Activated CD8-positive, alpha-beta memory T cell treated with anti-CD3 and anti-CD28 coated beads for 36 hours (primary cell): ENCODE results near the gene SMG1. TPM values are rescaled to one million over a fixed set of nuclear protein-coding genes. Genes with fewer than 3 reads are reported as not detected.
"Not testable (repeated sequence)": the region's sequence is repeated elsewhere in the genome, so short reads cannot be mapped to it uniquely, and the experiment has no call there.

Experiments
- CTCF ChIA-PET: fragments of 350-600 bp; sonication (Branson Sonifier 250); formaldehyde crosslinking; loops from one replicate; lab custom pipeline; 2021; ENCODE audit warnings: antibody characterized with exemption; lab: Charles Lee
- POLR2A ChIA-PET: fragments of 350-600 bp; sonication (Branson Sonifier 250); formaldehyde crosslinking; loops from one replicate; lab custom pipeline; 2021; ENCODE audit warnings: antibody characterized with exemption; lab: Charles Lee
- total RNA-seq, 2 experiments: library from RNA; stranded (reverse); gene quantifications; one replicate each; pipeline ENCODE4 v1.2.3, GENCODE V29; 2021

The SMG1 gene
- total RNA-seq, 2 experiments from 2014 or later, result 92.9 to 99.2 TPM

DNA sequence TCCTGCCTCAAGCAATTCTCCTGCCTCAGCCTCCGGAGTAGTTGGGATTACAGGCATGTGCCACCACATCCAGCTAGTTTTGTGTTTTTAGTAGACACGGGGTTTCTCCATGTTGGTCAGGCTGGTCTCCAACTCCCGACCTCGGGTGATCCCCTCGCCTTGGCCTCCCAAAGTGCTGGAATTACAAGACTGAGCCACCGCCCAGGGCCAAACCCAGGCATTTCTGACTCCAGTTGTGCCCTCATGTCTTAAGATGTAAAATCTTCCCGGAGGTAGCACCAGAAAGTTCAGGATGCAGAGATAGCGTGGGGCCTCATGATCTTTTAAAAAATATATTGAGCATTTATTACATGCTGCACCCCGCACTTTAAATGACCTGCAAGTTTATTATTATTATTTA is 12.8 kb upstream of the SMG1 start:
- ChIA-PET POLR2A (no interaction called here), CTCF (no interaction called here)

DNA sequence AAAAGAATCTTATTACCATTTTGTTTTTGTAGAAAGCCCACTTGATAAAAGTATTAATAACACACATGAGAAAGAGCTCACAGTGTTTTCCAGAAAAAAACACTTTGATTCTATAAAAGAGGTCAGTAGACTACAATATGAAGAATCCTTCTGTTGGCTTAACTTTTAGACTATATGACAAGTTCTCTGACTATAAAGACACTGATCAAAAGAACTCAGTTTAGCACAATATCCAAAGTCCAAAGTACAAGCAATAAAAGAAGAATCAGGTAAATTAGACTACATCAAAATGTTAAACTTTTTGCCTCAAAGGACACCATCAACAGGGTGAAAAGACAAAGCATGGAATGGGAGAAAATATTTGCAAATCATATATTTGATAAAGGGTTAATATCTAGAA is 11.2 kb upstream of the SMG1 start:
- ChIA-PET POLR2A (no interaction called here), CTCF (no interaction called here)

DNA sequence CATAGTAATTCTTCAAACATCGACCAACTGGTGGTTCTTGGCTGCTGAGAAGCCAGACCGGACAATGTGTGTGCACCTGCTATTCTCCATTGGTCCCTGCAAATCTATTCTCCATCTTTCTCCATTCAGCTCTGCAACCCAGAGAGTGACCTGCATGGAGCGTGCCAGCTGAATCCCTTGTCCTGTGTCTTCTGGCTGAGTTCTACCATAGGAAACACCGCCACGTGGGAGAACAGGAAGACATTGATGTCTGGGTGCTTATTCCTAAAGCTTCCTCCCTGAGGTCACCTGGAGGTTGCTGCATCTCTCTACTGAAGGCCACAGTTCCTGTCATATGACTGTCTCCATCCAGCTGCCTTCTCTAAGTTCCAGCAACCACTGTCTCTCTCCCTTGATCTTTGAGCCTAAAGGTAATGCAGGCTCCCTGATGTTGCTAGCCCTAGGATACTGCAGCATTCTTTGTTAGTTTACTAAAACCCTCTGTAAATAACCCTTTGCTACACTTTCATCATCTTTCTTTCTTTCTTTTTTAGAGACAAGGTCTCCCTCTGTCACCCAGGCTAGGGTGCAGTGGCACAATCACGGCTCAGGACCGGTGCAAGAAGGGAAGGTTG is 10.6 kb upstream of the SMG1 start:
- CTCF ChIA-PET, result no interaction called here
- POLR2A ChIA-PET, result no interaction called here

DNA sequence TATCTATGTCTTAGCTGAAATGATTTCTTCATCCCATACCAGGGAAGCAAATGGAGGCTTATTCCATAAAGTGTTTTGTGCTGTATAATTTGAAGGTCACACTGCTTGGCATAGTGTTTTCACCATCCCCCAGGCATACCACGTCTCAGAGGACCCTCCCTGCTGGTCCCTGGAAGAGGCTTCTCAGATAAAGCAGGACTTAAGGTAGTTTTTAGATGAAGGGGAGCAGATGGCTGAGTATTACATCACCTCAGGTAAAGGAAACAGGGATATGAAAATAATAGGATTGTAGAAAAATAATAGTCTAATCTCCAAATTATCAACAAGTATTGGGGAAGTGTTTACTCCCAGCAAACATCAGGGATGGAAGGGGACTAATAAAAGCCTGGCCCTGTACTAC is 7.3 kb upstream of the SMG1 start:
- CTCF ChIA-PET, result no interaction called here
- POLR2A ChIA-PET, result no interaction called here

GRCh38 chr16:18932243-18932987 is 6.2 kb upstream of the SMG1 start:
- POLR2A ChIA-PET, result no interaction called here

GRCh38 chr16:18931756-18932155 is 5.5 kb upstream of the SMG1 start:
- POLR2A ChIA-PET, result no interaction called here
- CTCF ChIA-PET, result interaction anchor here (0.9 kb wide), 1 partner anchor 11 kb away, joined by 3 read pairs; no protein-coding TSS in a partner anchor

More at GRCh38 chr16:18932243-18932987, 6.2 kb upstream of the SMG1 start:
- CTCF ChIA-PET, result no interaction called here

DNA sequence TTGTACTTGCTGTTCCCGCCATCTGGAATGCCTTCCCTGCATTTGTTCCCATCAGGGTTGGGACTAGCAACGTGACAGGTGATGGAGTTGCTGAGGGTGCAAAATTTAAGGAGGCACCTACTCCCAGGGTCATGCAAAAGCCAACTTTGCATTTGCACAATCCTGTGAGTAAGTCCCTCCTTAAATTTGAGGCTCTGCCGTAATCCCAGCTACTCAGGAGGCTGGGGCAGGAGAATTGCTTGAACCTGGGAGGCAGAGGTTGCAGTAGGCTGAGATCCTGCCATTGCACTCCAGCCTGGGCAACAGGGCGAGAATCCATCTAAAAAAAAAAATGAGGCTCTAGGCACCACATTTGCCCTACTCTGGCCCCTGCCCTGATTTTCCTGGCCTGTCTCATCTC is 3.9 kb upstream of the SMG1 start:
- CTCF ChIA-PET, result interaction anchor here (0.6 kb wide), 1 partner anchor 33 kb away, joined by 5 read pairs; no protein-coding TSS in a partner anchor

DNA sequence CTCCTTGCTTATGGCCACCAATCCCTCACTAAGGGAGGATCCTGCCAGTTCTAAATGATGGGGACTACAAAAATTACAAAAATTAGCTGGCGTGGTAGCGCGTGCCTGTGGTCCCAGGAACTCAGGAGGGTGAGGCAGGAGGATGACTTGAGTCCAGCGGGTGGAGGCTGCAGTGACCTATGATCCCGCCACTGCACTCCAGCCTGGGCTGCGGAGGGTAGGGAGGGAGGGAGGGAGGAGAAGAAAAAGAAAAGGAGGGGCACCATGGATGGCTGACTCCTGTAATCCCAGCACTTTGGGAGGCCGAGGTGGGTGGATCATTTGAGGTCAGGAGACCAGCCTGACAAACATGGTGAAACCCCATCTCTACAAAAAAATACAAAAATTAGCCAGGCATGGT is 1.9 kb upstream of the SMG1 start:
- CTCF ChIA-PET, POLR2A ChIA-PET: not testable (repeated sequence)

More for the DNA sequence above, 3.9 kb upstream of the SMG1 start:
- POLR2A ChIA-PET, result not testable (repeated sequence)

DNA sequence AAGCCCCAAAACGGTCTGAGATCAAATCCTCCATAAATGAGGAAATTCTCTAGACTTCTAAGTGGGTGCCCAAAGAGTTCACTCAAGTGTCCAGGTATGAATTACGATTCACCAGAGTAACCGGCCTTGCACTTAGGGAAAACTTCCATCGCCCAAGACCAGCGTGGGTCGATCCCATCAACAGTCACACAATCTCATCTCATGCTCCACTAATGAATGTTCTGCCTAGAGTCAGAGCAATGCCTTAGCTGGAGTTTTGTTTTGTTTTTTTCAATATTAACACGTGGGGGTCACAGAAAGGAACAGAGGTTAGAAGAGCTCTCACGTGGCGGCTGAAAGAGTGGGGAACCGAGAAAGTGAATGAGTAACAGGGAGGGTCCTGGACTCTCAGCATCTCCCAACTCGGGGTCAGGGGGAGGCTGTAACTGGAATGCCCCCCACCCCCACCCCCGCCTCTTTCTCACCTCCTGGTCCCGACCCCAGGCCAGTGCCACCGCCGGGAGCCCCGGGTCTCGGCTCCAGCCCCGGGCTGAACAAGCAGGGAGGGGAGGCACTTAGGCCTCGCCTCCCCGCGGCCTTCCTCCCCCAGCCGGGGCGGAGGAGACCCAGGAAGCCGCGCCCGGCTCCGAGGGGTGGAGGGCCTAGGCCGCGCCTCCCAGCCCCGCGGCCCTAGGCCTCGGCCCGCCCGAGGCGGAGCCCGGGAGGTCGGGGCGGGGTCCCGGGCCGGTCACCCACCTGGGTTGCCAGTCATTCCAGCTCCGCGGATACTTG is 808 bp downstream of the SMG1 start:
- CTCF ChIA-PET, result not testable (repeated sequence)
- POLR2A ChIA-PET, result interaction anchor here (1.4 to 2.6 kb wide), 3 partner anchors 124 to 137 kb away, joined by 3 to 9 read pairs (median 6); partner anchors contain the start of genes ARL6IP1 and RPS15A

DNA sequence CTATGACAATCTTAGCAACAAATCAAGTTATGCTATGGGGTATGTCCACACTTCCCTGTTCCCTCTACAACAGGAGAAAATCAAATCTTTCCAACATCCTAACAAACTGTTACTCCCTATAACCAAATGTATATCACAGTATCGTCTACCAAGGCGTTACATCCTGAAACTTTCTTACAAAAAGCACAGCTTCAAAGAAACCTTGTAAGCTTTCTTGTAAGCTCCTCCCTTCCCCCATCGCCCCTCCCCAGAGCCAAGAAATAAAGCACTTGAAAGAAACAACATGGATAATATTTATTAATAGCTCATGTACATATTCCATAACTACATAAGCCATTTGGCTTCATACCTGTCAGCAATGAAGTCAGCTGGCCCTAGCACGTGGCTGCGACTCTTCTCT is 2.3 kb downstream of the SMG1 start:
- POLR2A ChIA-PET, result not testable (repeated sequence)

DNA sequence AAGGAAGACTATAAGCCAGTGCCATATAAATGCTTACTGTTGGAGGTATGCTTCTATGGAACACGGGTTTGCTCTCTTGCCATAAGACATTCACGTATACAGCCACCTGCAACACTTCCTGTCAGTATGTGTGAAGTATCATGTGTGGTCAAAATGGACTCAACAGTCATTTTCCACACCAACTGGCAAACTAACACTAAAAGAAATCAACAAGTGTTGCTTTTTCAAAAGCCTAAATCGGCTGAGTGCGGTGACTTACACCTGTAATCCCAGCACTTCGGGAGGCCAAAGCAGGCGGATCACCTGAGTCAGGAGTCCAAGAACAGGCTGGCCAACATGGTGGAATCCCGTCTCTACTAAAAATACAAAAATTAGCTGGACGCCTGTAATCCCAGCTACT is 3.1 kb downstream of the SMG1 start:
- CTCF ChIA-PET, result not testable (repeated sequence)

More for the DNA sequence above, 2.3 kb downstream of the SMG1 start:
- CTCF ChIA-PET, result not testable (repeated sequence)

DNA sequence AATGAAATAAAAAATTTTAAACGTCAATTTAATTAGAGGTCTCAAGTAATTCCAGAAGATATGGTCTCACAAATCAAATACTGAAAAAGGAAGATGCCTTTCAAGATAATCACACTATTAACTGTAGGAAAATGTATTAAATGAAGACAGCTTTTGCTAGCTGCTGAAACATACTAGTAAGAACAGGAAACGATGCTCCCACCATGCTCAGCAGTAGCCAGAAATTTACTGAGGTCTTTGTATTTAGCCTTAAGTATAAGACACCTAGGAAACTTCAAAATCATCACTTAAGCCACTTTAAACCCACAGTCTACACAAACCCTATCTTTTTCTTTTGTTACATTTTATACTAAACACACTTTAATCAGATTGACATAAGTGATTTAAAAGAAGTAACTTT is 16.6 kb downstream of the SMG1 start:
- CTCF ChIA-PET, POLR2A ChIA-PET: not testable (repeated sequence)

More for the DNA sequence above, 3.1 kb downstream of the SMG1 start:
- POLR2A ChIA-PET, result not testable (repeated sequence)

DNA sequence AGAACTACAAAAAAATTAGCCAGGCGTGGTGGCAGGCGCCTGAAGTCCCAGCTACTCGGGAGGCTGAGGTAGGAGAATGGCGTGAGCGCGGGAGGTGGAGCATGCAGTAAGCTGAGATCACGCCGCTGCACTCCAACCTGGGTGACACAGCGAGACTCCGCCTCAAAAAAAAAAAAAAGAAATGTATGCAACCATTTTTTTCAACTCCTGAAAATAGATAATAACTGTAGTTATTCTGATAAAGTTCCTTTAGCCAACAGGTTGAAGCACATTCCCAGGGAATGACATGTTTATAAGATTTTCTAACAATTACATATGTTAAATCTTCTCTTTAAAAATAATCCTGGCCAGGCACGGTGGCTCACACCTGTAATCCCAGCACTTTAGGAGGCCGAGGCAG is 17.5 kb downstream of the SMG1 start:
- POLR2A ChIA-PET, CTCF ChIA-PET: not testable (repeated sequence)

DNA sequence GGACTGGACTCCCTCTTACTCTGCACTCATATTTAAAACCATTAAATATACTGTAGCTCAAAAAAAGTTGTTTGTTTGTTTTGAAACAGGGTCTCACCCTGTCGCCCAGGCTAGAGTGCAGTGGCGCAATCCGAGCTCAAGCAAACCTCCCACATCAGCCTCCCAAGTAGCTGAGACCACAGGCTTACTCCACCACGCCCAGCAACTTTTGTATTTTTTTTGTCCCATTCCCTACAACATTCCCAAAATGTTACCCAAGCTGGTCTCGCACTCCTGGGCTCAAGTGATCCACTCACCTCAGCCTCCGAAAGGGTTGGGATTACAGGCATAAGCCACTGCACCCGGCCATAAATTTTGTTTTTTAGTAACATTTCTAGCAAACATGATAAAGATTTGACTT is 23.4 kb downstream of the SMG1 start:
- POLR2A ChIA-PET, CTCF ChIA-PET: not testable (repeated sequence)

DNA sequence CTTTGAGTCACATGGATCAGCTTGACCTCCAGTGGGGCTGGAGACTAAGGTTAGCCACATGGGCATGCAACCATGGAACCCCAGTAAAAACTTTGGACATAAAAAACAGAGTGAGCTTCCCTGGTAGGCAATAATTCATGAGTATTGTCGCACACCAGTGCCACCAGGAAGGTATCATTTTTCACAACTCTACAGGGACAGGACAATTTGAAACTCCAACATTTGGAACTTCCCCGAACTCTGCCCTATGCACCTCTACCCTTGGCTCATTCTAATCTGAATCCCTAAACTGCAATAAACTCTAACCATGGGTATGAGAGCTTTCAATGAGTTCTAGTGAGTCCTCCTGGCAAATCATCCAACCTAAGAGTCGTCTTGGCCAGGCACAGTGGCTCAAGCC is 24.2 kb downstream of the SMG1 start:
- POLR2A ChIA-PET, CTCF ChIA-PET: not testable (repeated sequence)

- POLR2A ChIA-PET, result not testable (repeated sequence)
Measured at GRCh38 chr16:18901194-18901593, 25.0 kb downstream of the SMG1 start.

DNA sequence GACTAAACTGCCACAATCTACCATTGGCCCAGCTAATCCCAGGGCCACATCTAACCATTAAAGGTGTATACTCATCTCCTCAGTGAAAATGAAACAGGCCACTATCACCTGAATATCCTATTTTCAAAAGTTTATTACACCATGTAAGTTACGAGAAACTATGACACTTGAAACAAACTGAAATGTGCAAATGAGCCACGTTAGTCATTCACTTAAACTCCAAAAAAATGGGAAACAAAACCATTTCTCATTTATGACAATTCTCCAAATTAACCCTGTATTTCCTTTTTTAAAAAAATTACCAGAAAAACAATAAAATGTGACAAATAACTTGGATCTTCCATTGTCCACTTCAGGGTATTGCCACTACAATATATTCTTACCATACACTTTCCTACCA is 41.8 kb downstream of the SMG1 start:
- POLR2A ChIA-PET, CTCF ChIA-PET: not testable (repeated sequence)

More at GRCh38 chr16:18901194-18901593, 25.0 kb downstream of the SMG1 start:
- CTCF ChIA-PET, result not testable (repeated sequence)

DNA sequence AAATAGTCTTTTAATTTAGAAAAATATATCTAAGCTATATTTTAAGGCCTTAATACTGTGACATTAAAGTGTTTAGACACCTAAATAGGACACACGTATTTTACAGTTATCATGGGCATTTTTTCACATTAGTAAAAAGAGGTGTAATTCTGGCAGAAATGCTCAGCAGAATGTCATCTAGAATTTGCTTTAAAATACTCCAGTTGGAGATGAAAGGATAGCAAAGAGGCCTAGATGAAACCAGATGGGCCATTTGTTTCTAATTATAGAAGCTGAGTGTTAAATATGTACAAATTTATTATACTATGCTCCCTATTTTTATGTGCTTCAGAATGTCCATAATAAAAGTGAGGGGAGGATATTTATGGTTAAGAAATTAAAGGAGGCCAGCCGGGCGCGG is 48.5 kb downstream of the SMG1 start:
- POLR2A ChIA-PET, CTCF ChIA-PET: not testable (repeated sequence)

DNA sequence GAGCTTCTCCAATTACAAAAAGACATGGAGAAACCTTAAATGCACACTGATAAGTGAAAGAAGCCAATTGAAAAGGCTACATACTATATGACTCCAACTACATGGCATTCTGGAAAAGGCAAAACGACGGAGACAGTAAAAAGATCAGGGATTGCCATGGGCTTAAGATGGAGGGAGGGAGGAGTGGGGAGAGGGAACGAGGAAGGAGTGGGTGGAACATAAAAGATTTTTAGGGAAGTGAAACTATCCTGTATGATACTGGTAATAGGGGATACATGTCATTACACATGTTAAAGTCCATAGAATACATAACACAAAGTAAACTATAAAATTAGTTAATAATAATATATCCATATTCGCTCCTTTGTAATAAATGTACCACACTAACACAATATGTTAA is 48.9 kb downstream of the SMG1 start:
- POLR2A ChIA-PET, CTCF ChIA-PET: not testable (repeated sequence)

- CTCF ChIA-PET, POLR2A ChIA-PET: not testable (repeated sequence)
Measured at GRCh38 chr16:18876301-18876700, 49.9 kb downstream of the SMG1 start.
